ENCODE data around the gene TACC2.

Gene TACC2

GRCh38 chr10:122236690-122237306 lies 247.8 kb downstream of the TACC2 start:
- Histone ChIP-seq H3K4me1 (ENCODE audit: control insufficient read depth, low read depth, low read length) (no peaks in the 10 kb centered on the region), H3K9me3 (ENCODE audit: control insufficient read depth, low read depth, low read length) (no peaks in the 10 kb centered on the region), H3K36me3 (ENCODE audit: control insufficient read depth, low read depth, low read length) (peaks cover 47% of the 10 kb centered on the region), H3K27ac (ENCODE audit: low read length) (no peak overlapping the region), H3K4me3 (ENCODE audit: low read length) (no peak overlapping the region), H3K9ac (ENCODE audit: low read length) (no peak overlapping the region), H3K27me3 (ENCODE audit: control insufficient read depth, insufficient read depth, low read length) (no peaks in the 10 kb centered on the region)

GRCh38 chr10:122237331-122237990 lies 248.5 kb downstream of the TACC2 start:
- H3K27ac ChIP-seq (ENCODE audit: low read length): no peak overlapping the region
- no peaks in the 10 kb centered on the region for H3K27me3 ChIP-seq (ENCODE audit: control insufficient read depth, insufficient read depth, low read length)
- H3K36me3 ChIP-seq (ENCODE audit: control insufficient read depth, low read depth, low read length): peaks cover 47% of the 10 kb centered on the region
- H3K4me1 ChIP-seq (ENCODE audit: control insufficient read depth, low read depth, low read length): no peaks in the 10 kb centered on the region
- H3K4me3 ChIP-seq (ENCODE audit: low read length): no peak overlapping the region
- no peak overlapping the region for H3K9ac ChIP-seq (ENCODE audit: low read length)
- H3K9me3 ChIP-seq (ENCODE audit: control insufficient read depth, low read depth, low read length): no peaks in the 10 kb centered on the region

GRCh38 chr10:122239578-122240257 lies 250.8 kb downstream of the TACC2 start:
- H3K9me3 ChIP-seq (ENCODE audit: control insufficient read depth, low read depth, low read length): no peaks in the 10 kb centered on the region
- H3K36me3 ChIP-seq (ENCODE audit: control insufficient read depth, low read depth, low read length): peaks cover 56% of the 10 kb centered on the region
- no peaks in the 10 kb centered on the region for H3K4me1 ChIP-seq (ENCODE audit: control insufficient read depth, low read depth, low read length)
- H3K27me3 ChIP-seq (ENCODE audit: control insufficient read depth, insufficient read depth, low read length): no peaks in the 10 kb centered on the region
- no peak overlapping the region for H3K27ac ChIP-seq (ENCODE audit: low read length)
- H3K4me3 ChIP-seq (ENCODE audit: low read length): no peak overlapping the region
- no peak overlapping the region for H3K9ac ChIP-seq (ENCODE audit: low read length)

- no peak overlapping the region for H3K4me3 ChIP-seq (ENCODE audit: low read length)
- H3K27me3 ChIP-seq (ENCODE audit: control insufficient read depth, insufficient read depth, low read length): no peaks in the 10 kb centered on the region
- no peak overlapping the region for H3K9ac ChIP-seq (ENCODE audit: low read length)
- H3K9me3 ChIP-seq (ENCODE audit: control insufficient read depth, low read depth, low read length): no peaks in the 10 kb centered on the region
- no peak overlapping the region for H3K27ac ChIP-seq (ENCODE audit: low read length)
- H3K4me1 ChIP-seq (ENCODE audit: control insufficient read depth, low read depth, low read length): no peaks in the 10 kb centered on the region
- H3K36me3 ChIP-seq (ENCODE audit: control insufficient read depth, low read depth, low read length): peaks cover 61% of the 10 kb centered on the region
Observed at GRCh38 chr10:122240401-122240800, 251.4 kb downstream of the TACC2 start.

- Histone ChIP-seq H3K9me3 (ENCODE audit: control insufficient read depth, low read depth, low read length) (no peaks in the 10 kb centered on the region), H3K9ac (ENCODE audit: low read length) (no peak overlapping the region), H3K4me1 (ENCODE audit: control insufficient read depth, low read depth, low read length) (no peaks in the 10 kb centered on the region), H3K27ac (ENCODE audit: low read length) (no peak overlapping the region), H3K36me3 (ENCODE audit: control insufficient read depth, low read depth, low read length) (peaks cover 69% of the 10 kb centered on the region), H3K4me3 (ENCODE audit: low read length) (no peak overlapping the region), H3K27me3 (ENCODE audit: control insufficient read depth, insufficient read depth, low read length) (no peaks in the 10 kb centered on the region)
Observed at GRCh38 chr10:122241836-122242235, 252.9 kb downstream of the TACC2 start.

GRCh38 chr10:122243550-122243949 lies 254.6 kb downstream of the TACC2 start:
- Histone ChIP-seq H3K36me3 (ENCODE audit: control insufficient read depth, low read depth, low read length) (peaks cover 65% of the 10 kb centered on the region), H3K4me1 (ENCODE audit: control insufficient read depth, low read depth, low read length) (no peaks in the 10 kb centered on the region), H3K9me3 (ENCODE audit: control insufficient read depth, low read depth, low read length) (no peaks in the 10 kb centered on the region), H3K27ac (ENCODE audit: low read length) (no peak overlapping the region), H3K9ac (ENCODE audit: low read length) (no peak overlapping the region), H3K27me3 (ENCODE audit: control insufficient read depth, insufficient read depth, low read length) (no peaks in the 10 kb centered on the region), H3K4me3 (ENCODE audit: low read length) (no peak overlapping the region)

GRCh38 chr10:122244001-122244975 lies 255.3 kb downstream of the TACC2 start:
- Histone ChIP-seq H3K27me3 (ENCODE audit: control insufficient read depth, insufficient read depth, low read length) (no peaks in the 10 kb centered on the region), H3K36me3 (ENCODE audit: control insufficient read depth, low read depth, low read length) (peaks cover 69% of the 10 kb centered on the region), H3K27ac (ENCODE audit: low read length) (no peak overlapping the region), H3K4me1 (ENCODE audit: control insufficient read depth, low read depth, low read length) (no peaks in the 10 kb centered on the region), H3K4me3 (ENCODE audit: low read length) (no peak overlapping the region), H3K9ac (ENCODE audit: low read length) (no peak overlapping the region), H3K9me3 (ENCODE audit: control insufficient read depth, low read depth, low read length) (no peaks in the 10 kb centered on the region)

- no peaks in the 10 kb centered on the region for H3K9me3 ChIP-seq (ENCODE audit: control insufficient read depth, low read depth, low read length)
- H3K27me3 ChIP-seq (ENCODE audit: control insufficient read depth, insufficient read depth, low read length): no peaks in the 10 kb centered on the region
- no peaks in the 10 kb centered on the region for H3K4me1 ChIP-seq (ENCODE audit: control insufficient read depth, low read depth, low read length)
- H3K36me3 ChIP-seq (ENCODE audit: control insufficient read depth, low read depth, low read length): peaks cover 64% of the 10 kb centered on the region
- no peak overlapping the region for H3K27ac ChIP-seq (ENCODE audit: low read length)
- H3K9ac ChIP-seq (ENCODE audit: low read length): no peak overlapping the region
- H3K4me3 ChIP-seq (ENCODE audit: low read length): no peak overlapping the region
Observed at GRCh38 chr10:122245136-122245535, 256.2 kb downstream of the TACC2 start.

GRCh38 chr10:122245897-122246296 lies 256.9 kb downstream of the TACC2 start:
- H3K36me3 ChIP-seq (ENCODE audit: control insufficient read depth, low read depth, low read length): peaks cover 56% of the 10 kb centered on the region
- no peaks in the 10 kb centered on the region for H3K27me3 ChIP-seq (ENCODE audit: control insufficient read depth, insufficient read depth, low read length)
- no peak overlapping the region for H3K9ac ChIP-seq (ENCODE audit: low read length)

GRCh38 chr10:122246830-122247520 lies 258.0 kb downstream of the TACC2 start:
- H3K4me3 ChIP-seq (ENCODE audit: low read length): no peak overlapping the region
- H3K36me3 ChIP-seq (ENCODE audit: control insufficient read depth, low read depth, low read length): peaks cover 56% of the 10 kb centered on the region
- H3K4me1 ChIP-seq (ENCODE audit: control insufficient read depth, low read depth, low read length): no peaks in the 10 kb centered on the region
- no peaks in the 10 kb centered on the region for H3K27me3 ChIP-seq (ENCODE audit: control insufficient read depth, insufficient read depth, low read length)
- H3K9ac ChIP-seq (ENCODE audit: low read length): no peak overlapping the region
- H3K9me3 ChIP-seq (ENCODE audit: control insufficient read depth, low read depth, low read length): no peaks in the 10 kb centered on the region
- H3K27ac ChIP-seq (ENCODE audit: low read length): no peak overlapping the region

More at GRCh38 chr10:122245897-122246296, 256.9 kb downstream of the TACC2 start:
- H3K9me3 ChIP-seq (ENCODE audit: control insufficient read depth, low read depth, low read length): no peaks in the 10 kb centered on the region
- H3K4me1 ChIP-seq (ENCODE audit: control insufficient read depth, low read depth, low read length): no peaks in the 10 kb centered on the region
- H3K4me3 ChIP-seq (ENCODE audit: low read length): no peak overlapping the region
- H3K27ac ChIP-seq (ENCODE audit: low read length): no peak overlapping the region

Measured in iPS-18a (cell line).